ENCODE results near the gene APLP2.

APLP2 gene

GRCh38 chr11:130118165-130118564, 48.5 kb downstream of the APLP2 start:
- DNase-seq (ENCODE audit: low spot score): peak; percentile 29

- peak; percentile 41 for DNase-seq (ENCODE audit: low spot score)
Measured at GRCh38 chr11:130118636-130119387, 49.1 kb downstream of the APLP2 start.

GRCh38 chr11:130120045-130120444, 50.4 kb downstream of the APLP2 start:
- no peak for DNase-seq (ENCODE audit: low spot score)

GRCh38 chr11:130121445-130121978, 51.8 kb downstream of the APLP2 start:
- DNase-seq (ENCODE audit: low spot score): no peak

GRCh38 chr11:130122141-130122575, 52.5 kb downstream of the APLP2 start:
- DNase-seq (ENCODE audit: low spot score): no peak

GRCh38 chr11:130123414-130124040, 53.8 kb downstream of the APLP2 start:
- no peak for DNase-seq (ENCODE audit: low spot score)

- DNase-seq (ENCODE audit: low spot score): no peak
Measured at GRCh38 chr11:130124096-130124495, 54.4 kb downstream of the APLP2 start.

GRCh38 chr11:130125638-130126037, 55.9 kb downstream of the APLP2 start:
- no peak for DNase-seq (ENCODE audit: low spot score)

- no peak for DNase-seq (ENCODE audit: low spot score)
Measured at GRCh38 chr11:130126516-130126915, 56.8 kb downstream of the APLP2 start.

GRCh38 chr11:130127509-130127908, 57.8 kb downstream of the APLP2 start:
- DNase-seq (ENCODE audit: low spot score): no peak

GRCh38 chr11:130128626-130129025, 58.9 kb downstream of the APLP2 start:
- no peak for DNase-seq (ENCODE audit: low spot score)

- DNase-seq (ENCODE audit: low spot score): no peak
Measured at GRCh38 chr11:130129922-130130321, 60.2 kb downstream of the APLP2 start.

- DNase-seq (ENCODE audit: low spot score): peak; percentile 81
Measured at GRCh38 chr11:130131961-130132850, 62.5 kb downstream of the APLP2 start.

GRCh38 chr11:130133716-130134115, 64.0 kb downstream of the APLP2 start:
- DNase-seq (ENCODE audit: low spot score): no peak

GRCh38 chr11:130136107-130136506, 66.4 kb downstream of the APLP2 start:
- no peak for DNase-seq (ENCODE audit: low spot score)

- no peak for DNase-seq (ENCODE audit: low spot score)
Measured at GRCh38 chr11:130137999-130138398, 68.3 kb downstream of the APLP2 start.

- no peak for DNase-seq (ENCODE audit: low spot score)
Measured at GRCh38 chr11:130139401-130139800, 69.7 kb downstream of the APLP2 start.

GRCh38 chr11:130141561-130142341, 72.1 kb downstream of the APLP2 start:
- DNase-seq (ENCODE audit: low spot score): no peak

- DNase-seq (ENCODE audit: low spot score): no peak
Measured at GRCh38 chr11:130144141-130144540, 74.4 kb downstream of the APLP2 start.

- no peak for DNase-seq (ENCODE audit: low spot score)
Measured at GRCh38 chr11:130144861-130145281, 75.2 kb downstream of the APLP2 start.

GRCh38 chr11:130145311-130145812, 75.7 kb downstream of the APLP2 start:
- no peak for DNase-seq (ENCODE audit: low spot score)
